Endothelial cell of umbilical vein (primary cell): Measurements from ENCODE around the gene ERFL. TPM values are rescaled to one million over a fixed set of nuclear protein-coding genes. Genes with fewer than 3 reads are reported as not detected.

Experiments used
- BruUV-seq: library from RNA; stranded (reverse); fragments of 400-500 nt; replicated peaks from 2 replicates; lab custom pipeline; 2021; lab: Mats Ljungman, UMichigan
- CTCF ChIA-PET: fragments of 300-600, 350-600 bp; sonication (Branson Sonifier 250); formaldehyde crosslinking; loops from one replicate; lab custom pipeline; 2021; ENCODE audit warnings: antibody characterized with exemption, inconsistent platforms; lab: Charles Lee
- POLR2A ChIA-PET: fragments of 300-600, 350-600 bp; sonication (Branson Sonifier 250); formaldehyde crosslinking; loops from one replicate; lab custom pipeline; 2021; ENCODE audit warnings: antibody characterized with exemption, inconsistent platforms; lab: Charles Lee
- DNase-seq: peaks from one replicate; pipeline ENCODE4 v3.0.0-alpha.2; 2011; ENCODE audit warnings: low read depth, low spot score
- FAIRE-seq: peaks from 2 replicates; lab custom pipeline; 2011; peaks lifted over from hg19 to GRCh38; lab: Jason Lieb, UNC
- H2AFZ ChIP-seq: 2 replicates; pipeline ENCODE4 v1.6.0; 2012; ENCODE audit warnings: low read depth, low read length, control low read depth, inconsistent platforms
- H3K27ac ChIP-seq: 2 replicates; pipeline ENCODE4 v1.5.1; 2011; ENCODE audit warnings: low read depth, mild to moderate bottlenecking, control low read depth, low read length, moderate library complexity; ENCODE audit not compliant: insufficient read depth
- H3K27me3 ChIP-seq, 2 experiments: 2 replicates each; pipeline versions ENCODE4 v1.6.0 to v1.6.1; 2011; ENCODE audit warnings: low read length in 2 of 2, mixed read lengths in 1 of 2; ENCODE audit not compliant: control insufficient read depth in 2 of 2, insufficient read depth in 2 of 2
- H3K36me3 ChIP-seq, 2 experiments: 2 replicates in 1 of 2; 3 replicates in 1 of 2; pipeline ENCODE4 v1.5.1; 2011; ENCODE audit warnings: low read length in 2 of 2, mild to moderate bottlenecking in 1 of 2, moderate library complexity in 1 of 2; ENCODE audit not compliant: control insufficient read depth in 2 of 2, insufficient read depth in 2 of 2; ENCODE audit errors: extremely low read depth in 1 of 2
- H3K4me1 ChIP-seq: 3 replicates; pipeline ENCODE4 v1.5.1; 2011; ENCODE audit warnings: mild to moderate bottlenecking, low read length; ENCODE audit not compliant: control insufficient read depth, insufficient read depth; ENCODE audit errors: extremely low read depth
- H3K4me2 ChIP-seq: 2 replicates; pipeline ENCODE4 v1.6.1; 2011; ENCODE audit warnings: low read length, control low read depth, mixed read lengths; ENCODE audit not compliant: insufficient read depth
- H3K4me3 ChIP-seq, 3 experiments: fragments of 200-600 bp in 1 of 3; sonication (generic), shearing (Covaris generic) in 1 of 3; replicated peaks in 1 of 3; 2 replicates each; pipeline ENCODE4 v1.5.1; 2011 to 2016; ENCODE audit warnings: control low read depth in 3 of 3, low read length in 3 of 3, mild to moderate bottlenecking in 2 of 3, inconsistent platforms in 1 of 3, low read depth in 1 of 3, moderate library complexity in 1 of 3; ENCODE audit not compliant: insufficient read depth in 1 of 3
- H3K79me2 ChIP-seq: 2 replicates; pipeline ENCODE4 v1.6.0; 2012; ENCODE audit warnings: low read length, inconsistent platforms; ENCODE audit not compliant: control insufficient read depth, insufficient read depth
- H3K9ac ChIP-seq: replicated peaks from 2 replicates; pipeline ENCODE3; 2011; ENCODE audit warnings: low read length, control low read depth; ENCODE audit not compliant: insufficient read depth; ENCODE audit errors: extremely low read depth
- H3K9me1 ChIP-seq: replicated peaks from 3 replicates; pipeline ENCODE4 v1.6.0; 2011; ENCODE audit warnings: mild to moderate bottlenecking, low read length; ENCODE audit not compliant: control insufficient read depth, insufficient read depth; ENCODE audit errors: extremely low read depth
- H3K9me3 ChIP-seq: replicated peaks from 2 replicates; pipeline ENCODE4 v1.5.1; 2012; ENCODE audit warnings: low read length, inconsistent platforms; ENCODE audit not compliant: control insufficient read depth, insufficient read depth
- H4K20me1 ChIP-seq: replicated peaks from 2 replicates; pipeline ENCODE3; 2011; ENCODE audit warnings: mild to moderate bottlenecking, low read length; ENCODE audit not compliant: control insufficient read depth, insufficient read depth; ENCODE audit errors: extremely low read depth
- POLR2A ChIP-seq: IDR thresholded peaks from 2 replicates; pipeline ENCODE4 v1.6.1; 2012; ENCODE audit warnings: low read depth, mild to moderate bottlenecking, control low read depth, low read length
- POLR2AphosphoS5 ChIP-seq: IDR thresholded peaks from 2 replicates; pipeline ENCODE4 v1.6.1; 2012; ENCODE audit warnings: low read depth, mild to moderate bottlenecking, control low read depth, low read length, moderate library complexity; ENCODE audit not compliant: insufficient read depth
- dilution Hi-C: fragments of 300-500 bp; cut with MboI; formaldehyde crosslinking; loops from one replicate; pipeline ENCODE4 v1.15.0; 2019; ENCODE audit warnings: low sequenced_read_pairs; ENCODE audit not compliant: extremely low pct_ligation_motif_present
- intact Hi-C: fragments of 100-400 bp; cut with micrococcal nuclease; formaldehyde crosslinking; loops from one replicate; pipeline ENCODE4 v1.10.0; 2022
- polyA plus RNA-seq, 4 experiments: library from polyadenylated mRNA; depleted of rRNA in 3 of 4; stranded (reverse) in 3 of 4; unstranded in 1 of 4; fragments of >200 nt; gene quantifications; 2 replicates each; pipeline versions ENCODE4 v1.2.1 to v1.2.3, GENCODE V29; 2011 to 2012; ENCODE audit warnings: missing spikeins in 1 of 4
- total RNA-seq: library from RNA; stranded (reverse); gene quantifications from 2 replicates; pipeline ENCODE4 v1.2.3, GENCODE V29; 2021
- TF ChIP-seq, protein P1 (sequence below), 2 donors: IDR thresholded peaks; 1 replicate in 1 of 2; 2 replicates in 1 of 2; pipeline ENCODE4 v1.5.1; 2011; ENCODE audit warnings: low read length in 2 of 2, mild to moderate bottlenecking in 2 of 2, moderate library complexity in 2 of 2, control low read depth in 1 of 2, inconsistent platforms in 1 of 2, low read depth in 1 of 2; ENCODE audit not compliant: insufficient read depth in 1 of 2; ENCODE audit errors: extremely low read depth in 1 of 2

The ERFL gene
- total and polyA plus RNA-seq, 2 donors (not counting 3 experiments of a cell fraction or from before 2014, with no cell fraction given): not detected

GRCh38 chr19:41870401-41870873, 57.8 kb downstream of the ERFL start:
- dilution Hi-C loops: no loop called here
- TF ChIP-seq POLR2A (peak; percentile 29), POLR2AphosphoS5 (no peak)
- H4K20me1 ChIP-seq: no peaks in the 10 kb centered on the region
- H3K79me2 ChIP-seq: peaks cover 31% of the 10 kb centered on the region
- no peaks in the 10 kb centered on the region for H3K9me3 ChIP-seq
- H3K4me2 ChIP-seq: no peak overlapping the region
- intact Hi-C loops: no loop called here
- H3K4me1 ChIP-seq: peaks cover 2% of the 10 kb centered on the region
- POLR2A ChIA-PET: interaction anchor here (0.6 to 0.9 kb wide), 4 partner anchors 10 to 74 kb away, joined by 3 to 8 read pairs (median 5); partner anchors contain the start of gene RPS19
- no peaks in the 10 kb centered on the region for H3K9me1 ChIP-seq
- no peak for FAIRE-seq
- no peak overlapping the region for H2AFZ ChIP-seq
- H3K27me3 ChIP-seq: no peaks in the 10 kb centered on the region
- H3K27ac ChIP-seq: no peak overlapping the region
- H3K4me3 ChIP-seq: no peak overlapping the region
- no peak for DNase-seq
- no TSS peak for BruUV-seq
- CTCF ChIA-PET: no interaction called here
- peaks cover 31 to 47% of the 10 kb centered on the region in 2 experiments for H3K36me3 ChIP-seq
- no peak overlapping the region for H3K9ac ChIP-seq

GRCh38 chr19:41869374-41869955, 58.8 kb downstream of the ERFL start:
- DNase-seq: no peak
- no peaks in the 10 kb centered on the region for H3K9me1 ChIP-seq
- no peaks in the 10 kb centered on the region for H3K9me3 ChIP-seq
- dilution Hi-C loops (no loop called here), intact Hi-C loops (no loop called here)
- no peak overlapping the region for H3K9ac ChIP-seq
- no TSS peak for BruUV-seq
- TF ChIP-seq POLR2A: peak; percentile 46
- TF ChIP-seq, protein P1, sequence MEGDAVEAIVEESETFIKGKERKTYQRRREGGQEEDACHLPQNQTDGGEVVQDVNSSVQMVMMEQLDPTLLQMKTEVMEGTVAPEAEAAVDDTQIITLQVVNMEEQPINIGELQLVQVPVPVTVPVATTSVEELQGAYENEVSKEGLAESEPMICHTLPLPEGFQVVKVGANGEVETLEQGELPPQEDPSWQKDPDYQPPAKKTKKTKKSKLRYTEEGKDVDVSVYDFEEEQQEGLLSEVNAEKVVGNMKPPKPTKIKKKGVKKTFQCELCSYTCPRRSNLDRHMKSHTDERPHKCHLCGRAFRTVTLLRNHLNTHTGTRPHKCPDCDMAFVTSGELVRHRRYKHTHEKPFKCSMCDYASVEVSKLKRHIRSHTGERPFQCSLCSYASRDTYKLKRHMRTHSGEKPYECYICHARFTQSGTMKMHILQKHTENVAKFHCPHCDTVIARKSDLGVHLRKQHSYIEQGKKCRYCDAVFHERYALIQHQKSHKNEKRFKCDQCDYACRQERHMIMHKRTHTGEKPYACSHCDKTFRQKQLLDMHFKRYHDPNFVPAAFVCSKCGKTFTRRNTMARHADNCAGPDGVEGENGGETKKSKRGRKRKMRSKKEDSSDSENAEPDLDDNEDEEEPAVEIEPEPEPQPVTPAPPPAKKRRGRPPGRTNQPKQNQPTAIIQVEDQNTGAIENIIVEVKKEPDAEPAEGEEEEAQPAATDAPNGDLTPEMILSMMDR (IDR thresholded peaks at IDR 0.05; ENCODE audit: extremely low read depth in 1 of 2, insufficient read depth in 1 of 2, low read depth in 1 of 2, low read length in 2 of 2): no peak
- no peak overlapping the region for H3K4me3 ChIP-seq
- H3K36me3 ChIP-seq: peaks cover 34 to 55% of the 10 kb centered on the region in 2 experiments
- H3K27me3 ChIP-seq: no peaks in the 10 kb centered on the region
- CTCF ChIA-PET: no interaction called here
- POLR2A ChIA-PET: interaction anchor here (1.1 to 1.9 kb wide), 2 partner anchors 9 to 81 kb away, joined by 3 to 7 read pairs; partner anchors contain the start of gene RPS19
- FAIRE-seq: no peak
- H2AFZ ChIP-seq: no peak overlapping the region
- H3K79me2 ChIP-seq: peaks cover 40% of the 10 kb centered on the region
- no peak overlapping the region for H3K4me2 ChIP-seq
- H3K4me1 ChIP-seq: peaks cover 4% of the 10 kb centered on the region
- no peaks in the 10 kb centered on the region for H4K20me1 ChIP-seq
- no peak overlapping the region for H3K27ac ChIP-seq
